CD4-positive, alpha-beta T cell treated with Interferon alpha-2 for 1 hour (primary cell): Measurements from ENCODE around the gene ZSWIM6.

Experiments used
- DNase-seq, 2 donors: peaks; one replicate each; pipeline ENCODE4 v3.0.0-alpha.2; 2020 to 2022

The ZSWIM6 gene

GRCh38 chr5:61563401-61563800 lies 231.3 kb downstream of the ZSWIM6 start:
- no peak for DNase-seq

- no peak for DNase-seq
Measured at GRCh38 chr5:61567337-61567736, 235.3 kb downstream of the ZSWIM6 start.

- no peak for DNase-seq
Measured at GRCh38 chr5:61569353-61569752, 237.3 kb downstream of the ZSWIM6 start.

DNA sequence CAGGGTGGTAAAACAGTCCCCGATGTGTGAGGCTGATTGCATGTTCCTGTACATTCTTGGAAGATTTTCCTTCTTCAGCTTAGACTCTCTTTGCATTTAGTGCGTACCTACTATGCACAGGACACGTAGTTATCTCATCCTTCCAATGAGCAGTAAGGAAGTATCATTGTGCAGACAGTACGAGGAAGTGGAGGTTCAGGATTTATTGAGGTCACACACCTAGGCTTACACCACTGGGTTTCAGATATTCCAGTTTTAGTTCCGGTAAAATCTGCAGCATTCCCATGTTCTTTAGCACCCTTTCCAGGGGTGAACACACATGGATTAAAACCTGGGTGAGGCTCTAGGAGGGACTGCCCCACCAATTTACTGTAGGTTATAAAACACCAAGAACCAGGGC lies 238.7 kb downstream of the ZSWIM6 start:
- no peak for DNase-seq

DNA sequence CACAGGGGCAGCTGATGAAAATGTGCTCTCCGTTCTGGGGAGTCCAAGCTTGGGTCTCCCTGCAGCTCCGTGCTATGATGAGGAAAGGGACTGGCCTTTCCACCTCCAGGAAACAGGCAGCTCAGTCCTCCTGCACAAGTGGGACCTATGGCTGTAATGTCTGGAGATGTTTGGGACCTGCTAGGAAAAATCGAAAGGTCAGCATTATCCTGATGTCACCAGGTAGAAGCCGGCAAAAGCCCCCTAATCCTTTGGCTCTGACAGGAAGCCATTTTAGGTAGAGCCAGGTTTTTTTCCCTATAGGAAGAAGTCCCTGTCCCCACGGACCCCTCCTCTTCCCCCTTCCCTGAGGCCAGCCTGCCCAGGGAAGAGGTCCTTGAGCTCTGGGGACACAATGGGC lies 240.9 kb downstream of the ZSWIM6 start:
- DNase-seq = no peak

- DNase-seq = no peak
Measured at GRCh38 chr5:61575103-61575502, 243.0 kb downstream of the ZSWIM6 start.

DNA sequence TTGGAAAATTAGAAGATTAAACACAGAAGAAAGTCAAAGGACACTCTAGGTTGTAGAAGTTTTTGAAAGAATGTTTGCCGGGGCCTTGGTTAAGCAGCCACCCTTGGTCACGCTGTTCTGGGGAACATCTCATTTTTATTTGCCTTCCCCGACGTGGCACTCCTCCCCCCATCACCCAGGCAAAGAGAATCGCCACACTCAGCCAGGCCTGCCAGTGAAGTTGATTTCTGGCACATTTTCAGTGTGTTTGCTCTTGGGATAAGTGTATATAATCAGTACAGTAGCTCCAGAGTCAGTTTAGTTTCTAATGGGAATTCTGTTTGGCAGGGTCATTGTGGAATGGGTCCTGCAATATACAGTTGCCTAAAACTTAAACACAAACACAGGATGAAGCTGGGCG lies 243.5 kb downstream of the ZSWIM6 start:
- DNase-seq = no peak

- no peak for DNase-seq
Measured at GRCh38 chr5:61576556-61576955, 244.5 kb downstream of the ZSWIM6 start.

DNA sequence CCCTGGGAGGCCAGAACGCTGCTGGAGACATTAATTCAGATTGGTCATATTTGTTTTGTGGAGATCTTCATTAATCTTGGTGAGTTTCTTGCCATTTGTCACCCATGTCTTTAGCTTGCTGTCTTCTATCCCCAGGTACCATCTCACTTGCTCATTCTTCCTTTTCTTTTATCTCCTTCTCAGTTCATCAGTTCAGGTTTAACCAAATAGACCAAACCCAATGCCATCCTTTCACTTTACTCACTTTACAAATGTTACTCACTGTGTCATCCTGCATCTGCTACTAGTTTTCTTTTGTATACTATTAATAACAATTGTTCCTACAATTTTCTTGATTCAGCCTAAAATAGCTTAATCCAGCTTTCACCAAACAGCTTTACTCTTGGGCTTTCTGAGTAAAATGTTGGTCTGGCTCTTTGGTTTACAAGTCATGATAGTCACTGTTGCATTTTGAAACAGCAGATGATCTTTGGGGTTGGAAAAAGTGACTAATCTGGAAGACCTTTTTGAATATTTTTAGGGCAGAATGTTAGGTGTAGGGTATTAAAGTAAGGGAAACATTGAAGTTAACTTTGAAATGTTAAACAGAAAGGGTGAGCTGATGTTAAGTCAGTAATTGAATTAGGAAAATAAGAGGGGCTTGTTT lies 246.9 kb downstream of the ZSWIM6 start:
- no peak for DNase-seq

DNA sequence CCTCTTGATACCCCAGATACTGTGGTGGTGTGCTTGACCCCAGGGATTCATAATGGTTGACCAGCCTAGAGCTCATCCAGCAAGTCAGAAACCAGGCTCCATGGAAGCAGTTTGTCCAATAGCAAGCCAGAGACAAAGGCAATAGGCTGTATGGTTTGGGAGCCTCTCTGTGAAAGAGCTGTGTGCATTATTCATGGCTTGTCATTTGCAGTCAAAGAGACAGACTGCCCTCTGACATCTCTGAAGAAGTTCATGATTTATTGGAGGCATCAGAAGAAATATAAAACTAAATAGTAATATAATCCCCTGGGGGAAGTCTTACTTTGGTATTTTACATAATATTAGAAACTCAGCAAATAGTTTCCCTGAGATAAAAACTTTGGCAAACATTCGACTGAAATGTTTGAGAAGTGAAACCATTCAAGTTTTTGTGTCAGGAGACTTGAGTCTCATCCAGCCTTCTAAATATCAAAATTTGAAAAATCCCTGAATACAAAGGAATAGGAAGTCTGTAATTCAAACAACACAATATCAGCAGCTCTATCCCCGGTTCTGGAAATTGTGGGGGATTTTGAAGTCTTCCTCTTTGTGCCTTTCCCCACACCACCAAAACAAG lies 250.3 kb downstream of the ZSWIM6 start:
- no peak for DNase-seq

- no peak for DNase-seq
Measured at GRCh38 chr5:61582887-61583286, 250.8 kb downstream of the ZSWIM6 start.

DNA sequence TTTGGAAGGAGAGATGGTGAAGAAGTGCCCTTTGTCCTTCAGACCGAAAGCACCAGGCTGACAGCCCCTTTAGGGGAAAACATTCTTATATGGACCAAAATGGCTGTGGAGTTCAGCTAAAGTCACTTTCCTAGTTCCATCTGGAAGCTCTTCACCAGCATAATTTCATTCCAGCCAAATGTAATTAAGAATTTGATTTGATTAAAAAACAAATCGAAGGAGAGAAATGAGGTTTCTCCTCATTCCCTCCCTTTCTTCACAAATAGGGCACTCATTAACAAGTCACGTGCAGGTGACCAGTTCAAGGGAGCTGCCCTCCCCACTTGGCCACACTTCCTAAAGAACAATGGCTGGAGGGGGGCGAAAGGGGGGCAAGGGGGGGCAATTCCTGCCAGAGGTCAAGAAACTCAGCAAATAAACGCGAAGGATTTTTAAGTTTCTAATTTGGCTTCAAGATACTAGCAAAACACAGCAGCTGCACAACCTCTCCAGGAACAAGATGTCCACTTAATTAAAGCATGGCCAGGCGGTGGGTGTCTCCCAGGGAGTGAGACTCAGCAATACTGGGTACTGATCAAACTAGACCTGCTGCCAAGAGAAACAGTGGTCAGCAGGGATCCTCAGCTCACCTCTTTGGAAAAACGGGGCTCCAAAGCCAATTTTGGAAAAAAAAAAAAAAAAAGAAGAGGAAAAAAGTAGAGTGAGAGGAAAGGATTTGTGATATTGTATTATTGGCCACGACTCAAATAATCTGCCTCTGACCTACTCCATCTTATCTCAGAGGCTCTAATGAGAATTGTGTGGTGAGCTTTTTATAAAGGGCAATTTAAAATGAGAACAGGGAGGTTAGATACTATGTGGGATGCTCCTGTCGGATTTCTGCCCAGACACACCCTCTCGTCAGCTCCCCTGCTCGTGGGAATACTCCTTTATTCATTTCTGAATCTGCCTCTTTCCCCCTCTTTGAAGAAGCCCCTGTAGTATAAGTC lies 254.3 kb downstream of the ZSWIM6 start:
- no peak for DNase-seq

- DNase-seq = no peak
Measured at GRCh38 chr5:61587125-61587524, 255.1 kb downstream of the ZSWIM6 start.

DNA sequence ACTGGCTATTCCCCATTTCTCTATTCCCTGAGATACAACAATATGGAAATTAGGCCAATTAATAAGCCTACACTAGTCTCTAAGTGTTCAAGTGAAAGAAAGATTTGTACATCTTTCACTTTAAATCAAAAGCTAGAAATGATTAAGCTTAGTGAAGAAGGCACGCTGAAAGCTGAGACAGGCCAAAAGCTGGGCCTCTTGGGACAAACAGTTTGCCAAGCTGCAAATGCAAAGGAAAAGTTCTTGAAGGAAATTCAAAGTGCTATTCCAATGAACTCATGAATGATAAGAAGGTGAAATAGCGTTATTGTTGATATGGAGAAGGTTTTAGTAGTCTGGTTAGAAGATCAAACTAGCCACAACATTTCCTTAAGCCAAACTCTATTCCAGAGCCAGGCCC lies 256.2 kb downstream of the ZSWIM6 start:
- no peak for DNase-seq

GRCh38 chr5:61589946-61590345 lies 257.9 kb downstream of the ZSWIM6 start:
- DNase-seq = no peak

DNA sequence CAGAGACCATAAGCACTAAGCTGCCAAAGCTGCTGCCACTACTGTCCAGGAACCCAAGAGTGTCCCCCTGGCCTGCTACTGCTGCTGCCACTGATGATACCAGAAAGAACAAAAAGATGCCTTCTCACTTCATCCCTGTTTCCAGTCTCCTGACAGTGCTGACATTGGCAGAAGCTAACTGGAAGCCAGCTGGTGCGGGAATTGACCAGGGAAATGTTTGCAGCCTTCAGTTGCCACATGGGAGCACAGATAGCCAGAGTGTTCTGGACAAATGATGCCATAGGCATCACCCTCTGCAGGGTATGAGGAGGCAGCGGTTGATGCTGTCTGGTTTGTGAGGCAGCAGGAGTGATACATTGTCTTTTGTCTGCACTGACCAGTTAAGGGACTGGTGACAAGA lies 258.4 kb downstream of the ZSWIM6 start:
- DNase-seq = no peak

DNA sequence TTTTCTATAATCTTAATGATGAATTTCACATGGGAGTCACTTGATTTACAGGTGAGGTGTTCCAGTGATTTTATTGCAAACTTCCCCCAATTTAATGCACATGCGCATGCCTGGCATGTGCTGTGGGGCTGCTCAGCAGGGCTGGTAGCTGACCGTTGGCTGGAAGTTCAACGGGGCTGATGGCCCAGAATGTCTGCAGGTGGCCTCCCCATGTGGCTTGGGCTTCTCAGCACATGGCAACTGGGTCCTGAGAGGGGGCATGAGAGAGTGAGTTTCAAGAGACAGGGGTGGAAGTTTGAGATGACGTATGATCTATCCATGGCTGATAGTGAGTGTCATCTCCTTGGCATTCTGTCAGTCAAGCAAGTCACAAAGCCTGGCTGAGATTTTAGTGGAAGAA lies 259.8 kb downstream of the ZSWIM6 start:
- DNase-seq = no peak

DNA sequence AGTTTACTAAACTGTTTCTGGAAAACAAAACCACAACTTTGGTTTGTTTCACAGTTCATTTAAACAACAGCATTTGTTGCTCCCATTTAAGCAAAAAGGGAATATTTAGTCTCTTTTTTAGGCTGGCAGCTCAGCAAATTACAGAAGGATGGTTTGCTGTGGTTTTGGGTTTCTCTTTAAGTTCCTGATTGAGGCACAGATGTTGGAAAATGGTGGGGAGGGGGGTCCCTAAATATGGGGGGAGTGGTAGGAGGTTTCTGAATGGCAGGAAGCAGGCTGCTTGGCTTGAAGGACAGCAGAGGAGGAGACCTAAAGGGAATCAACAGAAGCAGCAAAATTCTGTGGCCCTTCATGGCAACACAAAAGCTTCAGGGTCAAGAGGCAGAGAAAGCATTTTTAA lies 263.4 kb downstream of the ZSWIM6 start:
- no peak for DNase-seq
